Spleen (tissue), 11 donors: ENCODE data around the gene HDAC7. TPM values are rescaled to one million over a fixed set of nuclear protein-coding genes. Genes with fewer than 3 reads are reported as not detected.

Source experiments
- DNase-seq: peaks from one replicate; pipeline ENCODE4 v3.0.0-alpha.2; 2020
- H3K27ac ChIP-seq, 8 donors: fragments of 200-600 bp; sonication (generic) in 7 of 8; 1 replicate in 4 of 8; 2 replicates in 4 of 8; pipeline versions ENCODE4 v1.5.0 to v1.8.0; 2016 to 2021; ENCODE audit warnings: inconsistent platforms in 4 of 8, mild to moderate bottlenecking in 4 of 8, moderate library complexity in 1 of 8
- H3K27me3 ChIP-seq, 7 donors: fragments of 200-600 bp; sonication (generic) in 6 of 7; replicated peaks in 1 of 7; 1 replicate in 4 of 7; 2 replicates in 3 of 7; pipeline versions ENCODE4 v1.5.0 to v1.8.0; 2016 to 2021; ENCODE audit warnings: inconsistent platforms in 3 of 7, mild to moderate bottlenecking in 1 of 7
- H3K36me3 ChIP-seq, 6 donors: fragments of 200-600 bp; sonication (generic) in 5 of 6; 1 replicate in 4 of 6; 2 replicates in 2 of 6; pipeline versions ENCODE4 v1.5.0 to v1.8.0; 2016 to 2021; ENCODE audit warnings: inconsistent platforms in 2 of 6
- H3K4me1 ChIP-seq, 6 donors: fragments of 200-600 bp; sonication (generic) in 5 of 6; 1 replicate in 3 of 6; 2 replicates in 3 of 6; pipeline versions ENCODE4 v1.5.0 to v1.8.0; 2016 to 2021; ENCODE audit warnings: inconsistent platforms in 3 of 6
- H3K4me3 ChIP-seq, 8 donors: fragments of 200-600 bp; sonication (generic) in 7 of 8; 1 replicate in 4 of 8; 2 replicates in 4 of 8; pipeline versions ENCODE4 v1.5.0 to v1.8.0; 2016 to 2021; ENCODE audit warnings: inconsistent platforms in 4 of 8, mild to moderate bottlenecking in 4 of 8, moderate library complexity in 2 of 8
- H3K9me3 ChIP-seq, 8 donors: fragments of 200-600 bp; sonication (generic) in 7 of 8; 1 replicate in 4 of 8; 2 replicates in 4 of 8; pipeline versions ENCODE4 v1.5.0 to v1.8.0; 2016 to 2021; ENCODE audit warnings: inconsistent platforms in 4 of 8
- CTCF ChIP-seq, 11 experiments: fragments of 200-600 bp in 7 of 11; fragments of 450-650 bp in 4 of 11; sonication (generic) in 4 of 11; IDR thresholded peaks in 8 of 11; conservative IDR thresholded peaks in 3 of 11; 1 replicate in 7 of 11; 2 replicates in 4 of 11; pipeline versions ENCODE4 v1.4.0 to v1.8.0; 2016 to 2021; ENCODE audit warnings: antibody characterized with exemption in 11 of 11, inconsistent platforms in 4 of 11, mild to moderate bottlenecking in 1 of 11
- POLR2A ChIP-seq, 3 donors: fragments of 450-650 bp; IDR thresholded peaks; one replicate each; pipeline ENCODE4 v1.5.1; 2017; ENCODE audit warnings: antibody characterized with exemption in 3 of 3, mild to moderate bottlenecking in 1 of 3
- POLR2AphosphoS5 ChIP-seq, 3 donors: sonication (generic); formaldehyde crosslinking; IDR thresholded peaks; one replicate each; pipeline ENCODE4 v1.5.1; 2017; ENCODE audit warnings: antibody characterized with exemption in 3 of 3
- WGBS, 5 donors: extraction: QIAGEN DNeasy Blood & Tissue Kit in 3 of 5; methylation state at CpG; one replicate each; pipeline versions ENCODE4 v1.1.5 to v1.1.7; 2013 to 2018; 5-methylcytosine and 5-hydroxymethylcytosine counted together
- intact Hi-C: fragments of 100-400 bp; cut with DNase I; formaldehyde crosslinking; loops from one replicate; pipeline ENCODE4 v1.15.0; 2023; ENCODE audit warnings: low total_unique reads
- polyA plus RNA-seq, 3 donors: library from polyadenylated mRNA; stranded (reverse); fragments of 200-250 nt; gene quantifications; one replicate each; pipeline ENCODE4 v1.2.1, GENCODE V29; 2013
- total RNA-seq, 7 donors: library from RNA; depleted of rRNA in 3 of 7; stranded (reverse); fragments of >200 nt in 3 of 7; fragmentation: NEBNext Ultra II Directional in 4 of 7; extraction: Animal tissue kit (Norgen Biotek cat#: 25700) in 4 of 7; gene quantifications; one replicate each; pipeline versions ENCODE4 v1.1.0 to v1.2.1, GENCODE V29; 2016 to 2021
- donor health status: healthy with polysubstance abuse.
- donor health status: DM: no; HTN: no; CAD: no; lungs with moderate emphysema.
- donor health status: DM: no; HTN: no; CAD: no.
- donor health status: Bipolar disorder and iron deficiency.
- donor health status: healthy.
- donor health status: DM: no; HTN: no; CAD: no.
- donor health status: DM: yes; HTN: yes; CAD: no.

Gene HDAC7
- total and polyA plus RNA-seq, 10 donors, result 39.6 to 158 (median 101) TPM

GRCh38 chr12:47833591-47834012 is 13.9 kb upstream of the HDAC7 start:
- WGBS, 5 donors, result 88 to 95% (median 92%) methylated on average over 11 to 12 of the region's 12 CpGs
- Histone ChIP-seq H3K27me3 (no peaks in the 10 kb centered on the region), H3K4me1 (peaks cover 21 to 100% (median 75%) of the 10 kb centered on the region in 6 donors), H3K27ac (peak overlapping the region in 5 of 8 donors; percentile 35 to 77 (median 63)), H3K36me3 (no peaks in the 10 kb centered on the region), H3K4me3 (no peak overlapping the region), H3K9me3 (no peaks in the 10 kb centered on the region)
- peak; percentile 74 for DNase-seq
- TF ChIP-seq CTCF (IDR thresholded peaks at IDR 0.05 in 8 of 11, conservative IDR thresholded peaks at IDR 0.05 in 3 of 11) (no peak), POLR2AphosphoS5 (IDR thresholded peaks at IDR 0.05) (no peak), POLR2A (IDR thresholded peaks at IDR 0.05) (no peak)
- intact Hi-C loops, result no loop called here

GRCh38 chr12:47832263-47832933 is 12.7 kb upstream of the HDAC7 start:
- Histone ChIP-seq H3K27ac (peak overlapping the region in 5 of 8 donors; percentile 26 to 77 (median 63)), H3K36me3 (no peaks in the 10 kb centered on the region), H3K27me3 (no peaks in the 10 kb centered on the region), H3K9me3 (no peaks in the 10 kb centered on the region), H3K4me3 (no peak overlapping the region), H3K4me1 (peaks cover 22 to 100% (median 77%) of the 10 kb centered on the region in 6 donors)
- 60 to 80% (median 68%) methylated on average over 8 to 13 of the region's 13 CpGs for WGBS, 5 donors
- TF ChIP-seq POLR2AphosphoS5 (IDR thresholded peaks at IDR 0.05) (no peak), CTCF (IDR thresholded peaks at IDR 0.05 in 8 of 11, conservative IDR thresholded peaks at IDR 0.05 in 3 of 11) (no peak), POLR2A (IDR thresholded peaks at IDR 0.05) (no peak)
- DNase-seq, result peak; percentile 79
- intact Hi-C loops, result no loop called here

GRCh38 chr12:47829584-47829983 is 9.9 kb upstream of the HDAC7 start:
- H3K27ac ChIP-seq, result peak overlapping the region; percentile 35 to 82 (median 74)
- no peaks in the 10 kb centered on the region for H3K36me3 ChIP-seq
- 51 to 91% (median 77%) methylated on average over 4 of the region's 4 CpGs for WGBS, 5 donors
- no peaks in the 10 kb centered on the region for H3K9me3 ChIP-seq
- TF ChIP-seq POLR2A (IDR thresholded peaks at IDR 0.05), result no peak
- no peak for TF ChIP-seq POLR2AphosphoS5 (IDR thresholded peaks at IDR 0.05)
- TF ChIP-seq CTCF (IDR thresholded peaks at IDR 0.05 in 8 of 11, conservative IDR thresholded peaks at IDR 0.05 in 3 of 11), result no peak
- H3K4me1 ChIP-seq, result peaks cover 17 to 100% (median 79%) of the 10 kb centered on the region in 6 donors
- intact Hi-C loops, result no loop called here
- H3K4me3 ChIP-seq, result no peak overlapping the region
- DNase-seq, result peak; percentile 30
- H3K27me3 ChIP-seq, result no peaks in the 10 kb centered on the region

GRCh38 chr12:47828976-47829482 is 9.3 kb upstream of the HDAC7 start:
- no peaks in the 10 kb centered on the region for H3K9me3 ChIP-seq
- H3K36me3 ChIP-seq, result no peaks in the 10 kb centered on the region
- DNase-seq, result peak; percentile 81
- H3K27ac ChIP-seq, result peak overlapping the region; percentile 35 to 82 (median 74)
- H3K4me3 ChIP-seq, result no peak overlapping the region
- H3K27me3 ChIP-seq, result no peaks in the 10 kb centered on the region
- intact Hi-C loops, result no loop called here
- H3K4me1 ChIP-seq, result peaks cover 20 to 100% (median 79%) of the 10 kb centered on the region in 6 donors
- 29 to 48% (median 32%) methylated on average over 7 of the region's 7 CpGs for whole genome bisulfite sequencing, 5 donors
- peak; percentile 56 to 71 (median 60) for TF ChIP-seq POLR2AphosphoS5 (IDR thresholded peaks at IDR 0.05)
- TF ChIP-seq POLR2A (IDR thresholded peaks at IDR 0.05), result no peak
- TF ChIP-seq CTCF (IDR thresholded peaks at IDR 0.05 in 8 of 11, conservative IDR thresholded peaks at IDR 0.05 in 3 of 11), result no peak
